ENCODE measurements around the gene LBX2.
A peak's percentile ranks its signal among the peaks of the same experiment; 100 is the strongest.

The LBX2 gene

GRCh38 chr2:74525717-74526648, 26.6 kb upstream of the LBX2 start, which contains the start of gene DQX1:
DQX1 (minus strand) TSS chr2:74526231; CDS start chr2:74525729, 502 bp downstream.
- DNase-seq, result no peak

- DNase-seq, result no peak
Measured at GRCh38 chr2:74524955-74525716, 25.7 kb upstream of the LBX2 start.

- no peak for DNase-seq
Measured at GRCh38 chr2:74524005-74524404, 24.6 kb upstream of the LBX2 start.

- DNase-seq, result no peak
Measured at GRCh38 chr2:74522516-74522915, 23.1 kb upstream of the LBX2 start.

- no peak for DNase-seq
Measured at GRCh38 chr2:74516650-74517049, 17.2 kb upstream of the LBX2 start.

GRCh38 chr2:74515981-74516633, 16.7 kb upstream of the LBX2 start:
- peak; percentile 80 for DNase-seq

- no peak for DNase-seq
Measured at GRCh38 chr2:74515271-74515980, 16.0 kb upstream of the LBX2 start.

GRCh38 chr2:74514368-74515270, 15.2 kb upstream of the LBX2 start, which contains the start of gene TLX2:
TLX2 (plus strand) TSS chr2:74514450; CDS start chr2:74514807, 357 bp downstream.
- no peak for DNase-seq

GRCh38 chr2:74513605-74514367, 14.4 kb upstream of the LBX2 start:
- DNase-seq, result no peak

- no peak for DNase-seq
Measured at GRCh38 chr2:74512744-74513604, 13.6 kb upstream of the LBX2 start.

GRCh38 chr2:74511104-74511989, 11.9 kb upstream of the LBX2 start:
- DNase-seq, result no peak

GRCh38 chr2:74510272-74510671, 10.9 kb upstream of the LBX2 start:
- no peak for DNase-seq

GRCh38 chr2:74507926-74508520, 8.6 kb upstream of the LBX2 start:
- peak; percentile 57 for DNase-seq

- peak; percentile 99 for DNase-seq
Measured at GRCh38 chr2:74507145-74507925, 7.9 kb upstream of the LBX2 start, which contains the start of gene PCGF1. PCGF1 (minus strand) TSS chr2:74507695; CDS start chr2:74507668, 27 bp downstream.

GRCh38 chr2:74505448-74506246, 6.2 kb upstream of the LBX2 start:
- no peak for DNase-seq

- no peak for DNase-seq
Measured at GRCh38 chr2:74504591-74504990, 5.2 kb upstream of the LBX2 start.

All from right hindlimb (tissue), 1 donor.